Occipital lobe (tissue), 2 donors: ENCODE data around the gene NFKB2. TPM values are rescaled to one million over a fixed set of nuclear protein-coding genes. Genes with fewer than 3 reads are reported as not detected.

Experiments used
- DNase-seq: peaks from one replicate; lab custom pipeline; 2025; lab: John Stamatoyannopoulos, UW
- total RNA-seq: library from RNA; depleted of rRNA; stranded (reverse); fragments of >200 nt; gene quantifications from one replicate; pipeline ENCODE4 v1.2.3, GENCODE V29; 2014

The NFKB2 gene
- total RNA-seq, 1 donor from 2014 or later: 2.2 TPM

GRCh38 chr10:102394801-102395399 lies 605 bp upstream of the NFKB2 start:
- DNase-seq: no peak

- DNase-seq: no peak
These were observed 779 bp downstream of the NFKB2 start for GRCh38 chr10:102396317-102396650.

- no peak for DNase-seq
These were observed 1.2 kb downstream of the NFKB2 start for GRCh38 chr10:102396730-102397151.

- DNase-seq: no peak
These were observed 2.0 kb downstream of the NFKB2 start for GRCh38 chr10:102397222-102398171.

GRCh38 chr10:102398172-102399020 lies 2.9 kb downstream of the NFKB2 start:
- DNase-seq: no peak

- DNase-seq: peak; percentile 80
These were observed 3.9 kb downstream of the NFKB2 start for GRCh38 chr10:102399217-102400021.

GRCh38 chr10:102400076-102400475 lies 4.6 kb downstream of the NFKB2 start:
- no peak for DNase-seq

GRCh38 chr10:102400598-102401341 lies 5.3 kb downstream of the NFKB2 start:
- DNase-seq: no peak

GRCh38 chr10:102401342-102401654 lies 5.8 kb downstream of the NFKB2 start:
- DNase-seq: no peak

- no peak for DNase-seq
These were observed 6.4 kb downstream of the NFKB2 start for GRCh38 chr10:102401735-102402511.

- no peak for DNase-seq
These were observed 7.0 kb downstream of the NFKB2 start for GRCh38 chr10:102402512-102402896.

GRCh38 chr10:102403115-102403514 lies 7.6 kb downstream of the NFKB2 start:
- DNase-seq: no peak

- DNase-seq: no peak
These were observed 9.0 kb downstream of the NFKB2 start for GRCh38 chr10:102404361-102405107.

GRCh38 chr10:102405108-102405571 lies 9.6 kb downstream of the NFKB2 start:
- no peak for DNase-seq

- DNase-seq: no peak
These were observed 10.1 kb downstream of the NFKB2 start for GRCh38 chr10:102405632-102406031.

GRCh38 chr10:102406815-102407214 lies 11.3 kb downstream of the NFKB2 start:
- DNase-seq: no peak

- DNase-seq: no peak
These were observed 12.1 kb downstream of the NFKB2 start for GRCh38 chr10:102407425-102408130.

- peak; percentile 43 for DNase-seq
These were observed 12.7 kb downstream of the NFKB2 start for GRCh38 chr10:102408131-102408727.
